OCI-LY1 (cell line): ENCODE measurements around the gene CCDC12.

Source experiments
- H2AFZ ChIP-seq: fragments of 200-600 bp; sonication (generic), shearing (Covaris generic); 2 replicates; pipeline ENCODE4 v1.6.0; 2014; ENCODE audit warnings: antibody characterized with exemption, mild to moderate bottlenecking, low read length
- H3F3A ChIP-seq: fragments of 200-600 bp; sonication (generic), shearing (Covaris generic); 2 replicates; pipeline ENCODE4 v1.6.0; 2014; ENCODE audit warnings: mild to moderate bottlenecking, antibody characterized with exemption, low read length, moderate library complexity; ENCODE audit not compliant: insufficient read depth
- H3K27ac ChIP-seq: fragments of 200-600 bp; sonication (generic); 2 replicates; pipeline ENCODE4 v1.5.1; 2014; ENCODE audit warnings: low read length, mixed run types, mild to moderate bottlenecking, low read depth; ENCODE audit not compliant: poor library complexity, severe bottlenecking
- H3K27me3 ChIP-seq: fragments of 200-600 bp; sonication (generic); 2 replicates; pipeline ENCODE4 v1.6.0; 2014; ENCODE audit warnings: antibody characterized with exemption, mild to moderate bottlenecking, low read length, moderate library complexity; ENCODE audit not compliant: insufficient read depth
- H3K36me3 ChIP-seq: fragments of 200-600 bp; sonication (generic); 2 replicates; pipeline ENCODE4 v1.6.1; 2014; ENCODE audit warnings: mild to moderate bottlenecking, antibody characterized with exemption, low read length, moderate library complexity, mixed read lengths; ENCODE audit not compliant: insufficient read depth
- H3K4me1 ChIP-seq: fragments of 200-600 bp; sonication (generic); 2 replicates; pipeline ENCODE4 v1.5.1; 2014; ENCODE audit warnings: mild to moderate bottlenecking, low read length, moderate library complexity; ENCODE audit not compliant: insufficient read depth, severe bottlenecking
- H3K4me2 ChIP-seq: fragments of 200-600 bp; sonication (generic), shearing (Covaris generic); 2 replicates; pipeline ENCODE4 v1.6.1; 2014; ENCODE audit warnings: low read length
- H3K4me3 ChIP-seq: fragments of 200-600 bp; sonication (generic); 2 replicates; pipeline ENCODE4 v1.5.1; 2014; ENCODE audit warnings: low read length, low read depth, mild to moderate bottlenecking, mixed read lengths; ENCODE audit not compliant: poor library complexity, severe bottlenecking
- H3K79me2 ChIP-seq: fragments of 200-600 bp; shearing (Covaris generic); 2 replicates; pipeline ENCODE4 v1.6.1; 2016; ENCODE audit warnings: mixed run types, low read length, mixed read lengths; ENCODE audit not compliant: insufficient read depth
- H3K9ac ChIP-seq: fragments of 200-600 bp; sonication (generic), shearing (Covaris generic); 2 replicates; pipeline ENCODE4 v1.6.1; 2014; ENCODE audit warnings: mild to moderate bottlenecking, low read length, mixed read lengths
- H3K9me2 ChIP-seq: fragments of 200-600 bp; sonication (generic), shearing (Covaris generic); 2 replicates; pipeline ENCODE4 v1.6.1; 2014; ENCODE audit warnings: low read depth, mild to moderate bottlenecking, low read length, mixed read lengths
- H3K9me3 ChIP-seq: fragments of 200-600 bp; shearing (Covaris generic); 2 replicates; pipeline ENCODE4 v1.6.1; 2014; ENCODE audit warnings: low read length, mixed read lengths
- H4K20me1 ChIP-seq: fragments of 200-600 bp; sonication (generic), shearing (Covaris generic); 2 replicates; pipeline ENCODE4 v1.6.0; 2016; ENCODE audit warnings: mild to moderate bottlenecking, low read length; ENCODE audit not compliant: insufficient read depth
- CTCF ChIP-seq: fragments of 200-600 bp; sonication (generic), shearing (Covaris generic); IDR thresholded peaks from 2 replicates; pipeline ENCODE4 v1.5.1; 2017; ENCODE audit warnings: mild to moderate bottlenecking, antibody characterized with exemption, low read length, moderate library complexity, mixed read lengths
- EZH2 ChIP-seq: fragments of 200-600 bp; sonication (generic), shearing (Covaris generic); IDR thresholded peaks from 2 replicates; pipeline ENCODE4 v1.8.0; 2017; ENCODE audit warnings: borderline replicate concordance, mixed run types, mild to moderate bottlenecking, antibody characterized with exemption, low read length, moderate library complexity, mixed read lengths

CCDC12 gene

GRCh38 chr3:46873521-46873920 lies 103.0 kb downstream of the CCDC12 start:
- H3K27ac ChIP-seq: no peak overlapping the region
- no peaks in the 10 kb centered on the region for H4K20me1 ChIP-seq
- H2AFZ ChIP-seq: no peak overlapping the region
- H3K9me2 ChIP-seq: no peaks in the 10 kb centered on the region
- no peaks in the 10 kb centered on the region for H3K79me2 ChIP-seq
- TF ChIP-seq EZH2: no peak
- no peak for TF ChIP-seq CTCF
- H3K9me3 ChIP-seq: no peaks in the 10 kb centered on the region
- no peaks in the 10 kb centered on the region for H3F3A ChIP-seq
- H3K4me3 ChIP-seq: no peak overlapping the region
- no peak overlapping the region for H3K9ac ChIP-seq
- H3K27me3 ChIP-seq: peaks cover 4% of the 10 kb centered on the region; the same call in 1 of the 2 replicates
- H3K4me1 ChIP-seq: no peaks in the 10 kb centered on the region
- H3K36me3 ChIP-seq: no peaks in the 10 kb centered on the region
- H3K4me2 ChIP-seq: no peak overlapping the region
